AG09309 (cell line): Measurements from ENCODE around the gene EFEMP2.
A peak's percentile ranks its signal among the peaks of the same experiment; 100 is the strongest.

Experiments
- DNase-seq: peaks from one replicate; pipeline ENCODE4 v3.0.0-alpha.2; 2010; ENCODE audit warnings: low read depth
- H3K4me3 ChIP-seq: 2 replicates; pipeline ENCODE4 v1.5.1; 2011; ENCODE audit warnings: mild to moderate bottlenecking, low read depth, low read length, moderate library complexity; ENCODE audit not compliant: control insufficient read depth
- TF ChIP-seq, protein P1 (sequence below): IDR thresholded peaks from 2 replicates; pipeline ENCODE4 v1.5.1; 2011; ENCODE audit warnings: mild to moderate bottlenecking, low read depth, low read length, inconsistent platforms; ENCODE audit not compliant: insufficient read depth, control insufficient read depth; ENCODE audit errors: missing control alignments

Gene EFEMP2

DNA sequence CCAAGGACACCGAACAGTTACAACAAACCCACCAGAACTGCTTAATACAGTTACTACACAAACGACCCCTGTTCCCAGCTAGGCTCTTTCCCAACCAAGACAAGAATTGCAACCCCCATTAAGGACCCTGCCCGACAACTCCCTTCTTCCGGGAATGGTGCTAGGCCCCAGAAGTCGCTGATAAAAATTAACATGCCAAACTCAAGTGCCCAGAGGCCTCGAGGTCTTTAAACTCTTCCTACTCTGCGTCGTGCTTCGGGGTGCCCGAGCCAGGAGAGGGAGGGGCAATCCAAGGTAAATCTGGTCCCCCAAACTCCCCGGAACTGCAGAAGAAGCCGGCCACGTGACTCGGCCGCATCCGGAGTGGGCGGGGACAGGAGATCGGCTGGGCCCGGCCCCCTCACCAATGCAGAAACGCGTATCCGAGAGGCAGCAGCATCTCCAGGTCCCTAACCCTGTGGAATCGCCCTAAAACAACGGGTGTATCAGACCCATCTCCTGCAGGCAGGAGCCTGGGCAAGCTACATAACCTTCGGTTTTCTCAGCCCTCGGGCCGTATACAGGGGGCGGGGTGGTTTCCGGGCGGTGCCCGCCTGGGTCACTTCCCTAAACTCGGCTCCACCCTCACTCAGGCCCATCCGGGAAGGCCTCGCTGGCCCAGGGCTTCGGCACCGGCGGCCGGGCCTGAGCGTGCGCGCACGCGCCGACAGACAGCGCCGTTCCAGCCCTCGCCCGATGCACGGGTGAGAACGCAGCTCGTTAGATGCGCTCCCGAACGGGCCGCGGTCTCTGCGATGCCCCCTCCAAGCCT, 15.7 kb downstream of the EFEMP2 start:
- TF ChIP-seq, protein P1, sequence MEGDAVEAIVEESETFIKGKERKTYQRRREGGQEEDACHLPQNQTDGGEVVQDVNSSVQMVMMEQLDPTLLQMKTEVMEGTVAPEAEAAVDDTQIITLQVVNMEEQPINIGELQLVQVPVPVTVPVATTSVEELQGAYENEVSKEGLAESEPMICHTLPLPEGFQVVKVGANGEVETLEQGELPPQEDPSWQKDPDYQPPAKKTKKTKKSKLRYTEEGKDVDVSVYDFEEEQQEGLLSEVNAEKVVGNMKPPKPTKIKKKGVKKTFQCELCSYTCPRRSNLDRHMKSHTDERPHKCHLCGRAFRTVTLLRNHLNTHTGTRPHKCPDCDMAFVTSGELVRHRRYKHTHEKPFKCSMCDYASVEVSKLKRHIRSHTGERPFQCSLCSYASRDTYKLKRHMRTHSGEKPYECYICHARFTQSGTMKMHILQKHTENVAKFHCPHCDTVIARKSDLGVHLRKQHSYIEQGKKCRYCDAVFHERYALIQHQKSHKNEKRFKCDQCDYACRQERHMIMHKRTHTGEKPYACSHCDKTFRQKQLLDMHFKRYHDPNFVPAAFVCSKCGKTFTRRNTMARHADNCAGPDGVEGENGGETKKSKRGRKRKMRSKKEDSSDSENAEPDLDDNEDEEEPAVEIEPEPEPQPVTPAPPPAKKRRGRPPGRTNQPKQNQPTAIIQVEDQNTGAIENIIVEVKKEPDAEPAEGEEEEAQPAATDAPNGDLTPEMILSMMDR = no peak
- H3K4me3 ChIP-seq = peak overlapping the region; percentile 84
- no peak for DNase-seq

DNA sequence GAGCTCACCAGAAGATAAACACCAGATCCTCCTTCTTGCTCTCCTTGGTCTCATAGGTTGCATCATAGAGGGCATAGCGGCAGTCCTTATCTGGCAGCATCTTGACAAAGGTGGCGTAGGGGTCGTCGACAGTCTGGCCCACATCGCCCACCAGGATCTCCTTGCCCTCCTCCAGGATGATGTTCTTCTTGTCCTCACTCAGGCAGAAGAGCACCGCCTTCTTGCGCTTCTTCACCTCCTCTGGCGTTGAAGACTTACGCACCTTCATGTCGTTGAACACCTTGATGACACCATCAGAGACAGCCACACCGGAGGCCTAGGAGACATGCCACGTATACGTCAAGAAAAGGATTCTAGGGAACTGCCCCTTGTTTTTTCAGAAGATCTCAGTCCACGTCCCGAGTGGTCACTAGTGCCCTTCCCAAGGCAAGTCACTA, 16.7 kb downstream of the EFEMP2 start:
- DNase-seq = no peak
- peak overlapping the region; percentile 84 for H3K4me3 ChIP-seq
- TF ChIP-seq, protein P1 = no peak

DNA sequence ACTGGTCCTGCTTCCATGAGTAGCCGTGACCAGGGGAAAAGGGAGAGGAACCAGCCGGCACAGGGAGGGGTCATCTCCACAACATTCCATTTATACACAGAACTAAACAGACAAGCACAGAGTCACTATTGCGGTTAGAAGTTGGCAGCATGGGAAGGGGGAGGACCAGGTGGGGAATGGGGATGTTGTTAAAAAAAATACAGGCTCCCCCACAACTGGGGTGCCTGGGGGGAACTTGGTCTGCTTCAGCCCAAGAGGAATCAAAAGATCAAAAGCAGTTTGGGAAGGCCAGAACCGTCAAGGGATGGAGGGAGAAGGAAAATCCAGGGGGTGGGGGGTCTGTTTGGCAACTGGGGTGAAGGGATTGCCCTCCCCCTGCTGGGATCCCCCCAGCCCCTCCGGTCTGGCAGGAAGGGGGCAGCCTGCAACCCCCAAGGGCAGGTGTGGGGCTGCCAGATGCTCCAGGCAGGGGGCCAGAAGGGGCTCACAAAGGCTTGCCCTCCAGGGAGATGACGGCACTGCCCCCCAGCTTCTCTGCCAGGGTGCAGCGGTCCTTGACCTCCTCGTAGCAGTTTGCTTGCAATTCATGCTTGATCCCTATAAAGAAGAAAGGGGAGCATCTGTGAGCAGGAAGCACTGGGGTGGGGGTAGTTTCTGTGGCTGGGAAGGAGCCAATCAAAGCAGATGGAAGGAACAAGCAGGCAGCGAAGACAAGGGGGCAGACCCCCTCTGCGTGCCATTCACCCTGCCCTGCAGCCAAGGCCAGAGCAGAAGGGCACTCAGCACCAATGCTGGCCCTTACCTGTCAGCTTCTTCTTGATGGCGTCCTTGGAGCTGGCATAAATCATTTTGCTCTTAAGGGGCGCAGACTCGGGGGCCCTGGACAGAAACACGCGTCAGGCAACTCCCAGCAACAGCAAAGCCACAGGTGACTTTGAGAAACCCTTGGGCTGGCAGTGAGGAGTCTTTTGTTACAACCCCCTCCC, 17.5 kb downstream of the EFEMP2 start:
- no peak for DNase-seq
- TF ChIP-seq, protein P1 = no peak

DNA sequence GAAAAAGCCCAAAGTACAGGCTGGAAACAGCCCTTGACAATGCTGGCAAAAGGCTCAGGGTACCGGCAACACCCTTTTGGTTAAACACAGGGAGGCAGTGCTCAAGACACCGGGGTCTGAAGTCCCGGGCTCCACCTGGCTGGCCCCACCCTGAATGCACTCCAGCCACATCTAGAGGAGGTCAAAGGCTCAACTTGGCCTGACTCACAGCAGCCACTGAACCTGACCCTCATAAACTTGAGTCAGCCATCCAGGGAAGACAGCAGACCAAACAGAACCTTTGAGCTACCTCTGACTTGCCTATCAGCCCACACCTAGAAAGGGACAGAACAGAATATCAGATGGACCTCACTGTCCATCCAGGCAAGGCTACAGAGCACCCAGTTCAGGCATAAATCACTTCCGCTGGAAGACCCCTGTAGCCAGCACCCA, 18.4 kb downstream of the EFEMP2 start:
- DNase-seq = no peak
- no peak overlapping the region for H3K4me3 ChIP-seq
- TF ChIP-seq, protein P1 = no peak

More for the DNA sequence above, 17.5 kb downstream of the EFEMP2 start:
- H3K4me3 ChIP-seq = no peak overlapping the region; the same call in 1 of the 2 replicates

DNA sequence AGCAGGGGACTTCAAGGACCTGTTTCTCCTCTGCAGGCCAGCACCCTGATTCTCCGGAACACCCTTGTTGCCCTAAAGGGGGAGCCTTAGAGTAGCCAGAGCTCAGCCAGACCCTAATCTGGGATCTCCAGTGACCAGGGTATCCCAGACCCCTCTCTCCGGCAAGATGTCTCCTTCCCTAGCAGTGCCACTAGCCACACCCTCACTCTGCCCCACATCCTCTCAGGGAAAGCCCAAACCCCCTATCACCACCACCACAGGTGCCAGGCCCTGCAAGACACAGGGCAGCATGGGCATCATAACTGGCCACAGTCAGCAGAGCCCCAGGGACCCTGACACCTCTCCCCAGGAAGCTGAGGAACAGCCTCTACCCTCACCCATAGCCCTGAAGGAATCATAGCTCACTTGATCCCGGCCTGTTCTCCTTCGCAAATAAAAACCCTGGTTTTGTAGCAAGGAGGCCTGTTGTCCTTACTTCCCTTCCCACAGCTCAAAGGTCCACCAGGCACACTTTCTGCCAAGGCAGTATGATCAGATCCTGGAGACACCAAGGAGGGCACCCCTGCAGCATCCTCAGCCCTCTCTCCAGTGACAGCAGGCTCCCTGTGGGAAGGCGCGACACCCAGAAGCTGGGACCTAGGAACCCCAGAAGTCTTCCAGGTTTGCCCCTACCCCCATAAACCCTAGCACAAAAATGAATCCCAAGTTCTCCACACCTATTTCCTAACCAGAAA, 19.2 kb downstream of the EFEMP2 start:
- DNase-seq = no peak
- TF ChIP-seq, protein P1 = no peak
- no peak overlapping the region for H3K4me3 ChIP-seq
